Omental fat pad (tissue), 4 donors: ENCODE data around the gene SP140. TPM values are rescaled to one million over a fixed set of nuclear protein-coding genes. Genes with fewer than 3 reads are reported as not detected.
"Not testable (repeated sequence)": the region's sequence is repeated elsewhere in the genome, so short reads cannot be mapped to it uniquely, and the experiment has no call there.

Source experiments
- ATAC-seq: fragments of 150-250 bp; one replicate; pipeline ENCODE4 v1.9.1; 2016; ENCODE audit warnings: mild to moderate bottlenecking, moderate library complexity; ENCODE audit not compliant: low FRiP score
- DNase-seq: peaks from one replicate; pipeline ENCODE4 v3.0.0-alpha.2; 2019; ENCODE audit warnings: low spot score
- total RNA-seq, 4 donors: library from RNA; depleted of rRNA; stranded (reverse); fragments of >200 nt; gene quantifications; one replicate each; pipeline ENCODE4 v1.1.0, GENCODE V29; 2016
- TF ChIP-seq, protein P1 (sequence below), 3 donors: fragments of 450-650 bp; IDR thresholded peaks; one replicate each; pipeline ENCODE4 v1.5.1; 2016 to 2017; ENCODE audit warnings: antibody characterized with exemption in 3 of 3, mild to moderate bottlenecking in 3 of 3, moderate library complexity in 2 of 3

SP140 gene
- total RNA-seq, 4 donors from 2014 or later: 2.1 to 9.7 (median 5.4) TPM

DNA sequence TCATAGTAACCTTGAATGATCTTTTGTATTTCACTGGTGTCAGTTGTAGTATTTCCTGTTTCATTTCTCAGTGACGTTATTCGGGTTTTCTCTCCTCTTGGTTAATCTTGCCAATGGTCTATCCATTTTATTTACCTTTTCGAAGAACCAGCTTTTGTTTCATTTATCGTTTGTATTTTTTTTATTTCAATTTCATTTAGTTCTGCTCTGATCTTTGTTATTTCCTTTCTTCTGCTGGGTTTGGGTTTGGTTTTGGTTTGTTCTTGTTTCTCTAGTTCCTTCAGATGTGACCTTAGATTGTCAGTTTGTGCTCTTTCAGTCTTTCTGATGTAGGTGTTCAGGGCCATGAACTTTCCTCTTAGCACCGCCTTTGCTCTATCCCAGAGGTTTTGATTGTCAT, 36.7 kb downstream of the SP140 start:
- DNase-seq (no peak), ATAC-seq (no peak)
- TF ChIP-seq, protein P1, sequence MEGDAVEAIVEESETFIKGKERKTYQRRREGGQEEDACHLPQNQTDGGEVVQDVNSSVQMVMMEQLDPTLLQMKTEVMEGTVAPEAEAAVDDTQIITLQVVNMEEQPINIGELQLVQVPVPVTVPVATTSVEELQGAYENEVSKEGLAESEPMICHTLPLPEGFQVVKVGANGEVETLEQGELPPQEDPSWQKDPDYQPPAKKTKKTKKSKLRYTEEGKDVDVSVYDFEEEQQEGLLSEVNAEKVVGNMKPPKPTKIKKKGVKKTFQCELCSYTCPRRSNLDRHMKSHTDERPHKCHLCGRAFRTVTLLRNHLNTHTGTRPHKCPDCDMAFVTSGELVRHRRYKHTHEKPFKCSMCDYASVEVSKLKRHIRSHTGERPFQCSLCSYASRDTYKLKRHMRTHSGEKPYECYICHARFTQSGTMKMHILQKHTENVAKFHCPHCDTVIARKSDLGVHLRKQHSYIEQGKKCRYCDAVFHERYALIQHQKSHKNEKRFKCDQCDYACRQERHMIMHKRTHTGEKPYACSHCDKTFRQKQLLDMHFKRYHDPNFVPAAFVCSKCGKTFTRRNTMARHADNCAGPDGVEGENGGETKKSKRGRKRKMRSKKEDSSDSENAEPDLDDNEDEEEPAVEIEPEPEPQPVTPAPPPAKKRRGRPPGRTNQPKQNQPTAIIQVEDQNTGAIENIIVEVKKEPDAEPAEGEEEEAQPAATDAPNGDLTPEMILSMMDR (IDR thresholded peaks at IDR 0.05): no peak

DNA sequence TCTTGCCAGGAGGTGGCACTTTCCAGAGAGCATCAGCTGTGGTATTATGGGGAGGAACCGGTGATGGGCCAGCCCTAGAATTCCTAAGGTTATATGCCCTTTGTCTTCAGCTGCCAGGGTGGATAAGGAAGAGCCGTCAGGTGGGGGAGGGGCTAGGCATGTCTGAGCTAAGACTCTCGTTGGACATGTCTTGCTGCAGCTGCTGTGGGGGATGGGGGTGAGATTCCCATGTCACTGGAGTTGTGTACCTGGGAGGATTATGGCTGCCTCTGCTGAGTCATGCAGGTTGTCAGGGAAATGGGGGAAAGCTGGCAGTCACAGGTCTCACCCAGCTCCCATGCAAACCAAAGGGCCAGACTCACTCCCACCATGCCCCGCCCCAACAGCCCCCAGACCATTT, 39.4 kb downstream of the SP140 start:
- DNase-seq, ATAC-seq: not testable (repeated sequence)

DNA sequence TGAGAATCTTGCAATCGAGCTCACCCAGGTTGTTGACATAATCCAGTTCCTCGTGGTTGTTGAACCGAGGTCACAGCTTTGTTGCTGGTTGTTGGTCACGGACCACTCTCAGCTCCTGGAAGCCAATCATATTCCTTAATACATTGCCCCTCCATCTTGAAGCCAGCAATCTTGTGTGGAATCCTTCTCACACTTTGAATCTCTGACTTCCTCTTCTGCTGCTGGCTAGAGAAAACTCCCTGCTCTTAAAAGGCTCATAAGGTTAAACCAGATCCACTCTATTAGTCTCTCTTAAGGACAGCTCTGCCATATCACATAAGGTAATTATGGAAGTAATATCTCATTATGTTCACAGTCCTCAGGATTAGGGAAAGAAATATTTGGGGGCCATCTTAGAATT, 41.1 kb downstream of the SP140 start:
- no peak for ATAC-seq

GRCh38 chr2:230267059-230267458, 41.5 kb downstream of the SP140 start:
- ATAC-seq (no peak), DNase-seq (no peak)
- TF ChIP-seq, protein P1 (IDR thresholded peaks at IDR 0.05): no peak

More for the DNA sequence above, 41.1 kb downstream of the SP140 start:
- no peak for DNase-seq
- TF ChIP-seq, protein P1 (IDR thresholded peaks at IDR 0.05): no peak

DNA sequence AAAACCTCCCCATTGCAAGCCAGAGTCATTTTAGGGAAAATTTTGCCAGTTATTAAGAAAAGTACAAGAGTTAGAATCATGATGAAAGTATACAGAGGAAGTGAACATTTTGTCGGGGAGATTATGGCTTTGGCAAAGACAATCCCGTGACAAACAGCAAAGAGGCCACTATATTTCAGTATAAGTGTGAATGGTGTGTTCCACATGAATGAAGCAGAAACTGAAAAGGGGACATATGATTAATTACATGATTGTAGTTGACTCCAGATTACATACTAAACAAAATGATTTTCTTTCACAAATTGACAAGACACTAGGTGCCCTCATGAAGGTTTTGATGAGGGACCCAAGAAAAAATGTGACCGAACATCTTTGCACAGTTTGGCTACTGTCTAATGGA, 42.0 kb downstream of the SP140 start:
- ATAC-seq (no peak), DNase-seq (no peak)
- TF ChIP-seq, protein P1 (IDR thresholded peaks at IDR 0.05): no peak

- TF ChIP-seq, protein P1 (IDR thresholded peaks at IDR 0.05): no peak
- ATAC-seq: no peak
- no peak for DNase-seq
Observed at GRCh38 chr2:230268606-230269243, 43.2 kb downstream of the SP140 start.

- DNase-seq (no peak), ATAC-seq (no peak)
- TF ChIP-seq, protein P1 (IDR thresholded peaks at IDR 0.05): no peak
Observed at GRCh38 chr2:230269715-230270114, 44.2 kb downstream of the SP140 start.
